ENCODE results near the gene ARRDC4. TPM values are rescaled to one million over a fixed set of nuclear protein-coding genes. Genes with fewer than 3 reads are reported as not detected.
A peak's percentile ranks its signal among the peaks of the same experiment; 100 is the strongest.

Gene ARRDC4
- total and polyA plus RNA-seq, 9 of the 15 experiments (the other 6 are each of a cell fraction or from before 2014, with no cell fraction given) = 4.3 to 16.1 (median 14.4) TPM

DNA sequence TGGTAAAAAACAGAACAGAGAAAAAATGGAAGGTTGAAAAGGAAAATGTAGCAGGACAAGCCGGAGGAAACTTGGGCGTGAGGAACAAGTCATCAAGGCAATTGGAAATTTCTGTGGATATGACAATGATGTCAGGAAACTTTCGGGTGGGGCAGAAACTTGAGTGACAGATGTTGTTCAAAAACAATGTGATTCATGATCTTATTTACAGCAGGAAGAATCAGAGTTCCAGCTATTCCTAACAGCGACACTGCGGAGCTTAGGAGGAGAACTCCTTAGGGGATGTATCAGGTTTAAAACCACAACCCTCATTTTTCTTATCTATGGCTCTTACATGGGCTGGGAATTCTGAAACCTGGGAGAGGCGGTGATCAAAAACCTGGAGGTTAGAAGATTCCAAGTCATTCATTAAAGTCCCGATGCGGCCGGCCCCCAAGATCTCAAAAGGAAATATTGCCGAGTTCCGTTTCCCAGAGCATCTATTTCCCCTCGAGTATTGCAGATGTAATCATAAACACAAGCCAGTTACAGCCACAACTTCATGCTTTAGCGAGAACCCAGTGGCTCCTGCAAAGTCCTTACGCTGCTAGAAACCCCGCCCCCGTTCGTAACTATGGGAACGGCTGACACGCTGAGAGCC lies 659 bp upstream of the ARRDC4 start:
- peaks cover 43% of the 10 kb centered on the region for H3K79me2 ChIP-seq (ENCODE audit: control insufficient read depth, insufficient read depth, low read length)
- peak overlapping the region; percentile 77 for H3K4me2 ChIP-seq (ENCODE audit: insufficient read depth, low read length)
- H3K9me3 ChIP-seq (replicated peaks; ENCODE audit: control insufficient read depth, insufficient read depth, low read depth, low read length) = no peaks in the 10 kb centered on the region
- POLR2A ChIA-PET = interaction anchor here (1.0 to 1.5 kb wide), 3 partner anchors 10 to 21 kb away, joined by 4 read pairs; no protein-coding TSS in a partner anchor
- no peaks in the 10 kb centered on the region; the same call in 2 of the 3 replicates for H3K36me3 ChIP-seq (ENCODE audit: control insufficient read depth, insufficient read depth, low read length)
- WGBS (ENCODE audit: insufficient coverage, low coverage, missing lambda C conversion rate) = 5% methylated on average over 19 of the region's 19 CpGs
- H3K9me1 ChIP-seq (ENCODE audit: control insufficient read depth, insufficient read depth, low read length) = no peaks in the 10 kb centered on the region
- DNase-seq (ENCODE audit: extremely low read depth in 1 of 4, low spot score in 3 of 4) = peak in 2 of 4 experiments; percentile 9 to 20
- no peaks in the 10 kb centered on the region for H3K27me3 ChIP-seq (ENCODE audit: control insufficient read depth in 2 of 2, insufficient read depth in 2 of 2, low read length in 2 of 2)
- no peaks in the 10 kb centered on the region; the same call in 1 of the 2 replicates for H4K20me1 ChIP-seq (replicated peaks; ENCODE audit: control insufficient read depth, insufficient read depth, low read length)
- intact Hi-C loops (cut with micrococcal nuclease) (loop anchor here (5.0 kb wide), 2 partner anchors 117 to 1628 kb away; partner anchors contain the start of gene NR2F2), in situ Hi-C loops (cut with MboI) (no loop called here)
- CTCF ChIA-PET (ENCODE audit: low intra/inter-chr PET ratio) = no interaction called here
- no peak for FAIRE-seq
- no peak for ATAC-seq
- BruUV-seq (replicated peaks) = no TSS peak
- peak overlapping the region; percentile 67 for H3K27ac ChIP-seq (ENCODE audit: extremely low read depth, low read depth, low read length)
- peak overlapping the region; percentile 46 for H3K4me3 ChIP-seq
- H3K4me1 ChIP-seq (replicated peaks in 1 of 2; ENCODE audit: control insufficient read depth in 2 of 2, insufficient read depth in 2 of 2, low read length in 2 of 2) = peaks cover 13 to 15% of the 10 kb centered on the region in 2 experiments; a peak in 4 of 5 replicates
- H3K9ac ChIP-seq (ENCODE audit: insufficient read depth in 1 of 2, low read depth in 2 of 2, low read length in 2 of 2) = peak overlapping the region; percentile 3 to 48; a peak in 2 of 4 replicates
- peak overlapping the region; percentile 81 for H2AFZ ChIP-seq (ENCODE audit: low read depth, low read length)
- TF ChIP-seq MAFF (IDR thresholded peaks at IDR 0.05; ENCODE audit: low read length) (peak; percentile 2; the same call in 1 of the 2 replicates), BMI1 (IDR thresholded peaks at IDR 0.05; ENCODE audit: low read length) (peak; percentile 83; the same call in 1 of the 2 replicates), CTBP1 (IDR thresholded peaks at IDR 0.05; ENCODE audit: borderline replicate concordance) (peak; percentile 68), HDAC2 (IDR thresholded peaks at IDR 0.05) (peak; percentile 61), RFX1 (IDR thresholded peaks at IDR 0.05) (peak; percentile 97), XRCC5 (IDR thresholded peaks at IDR 0.05; ENCODE audit: low read depth, low read length) (0 out of 2 replicates have a peak, but pooled peaks have one; percentile 21), THRAP3 (IDR thresholded peaks at IDR 0.05; ENCODE audit: borderline replicate concordance) (0 out of 2 replicates have a peak, but pooled peaks have one; percentile 19), ASH1L (IDR thresholded peaks at IDR 0.05; ENCODE audit: borderline replicate concordance, low read depth, partially characterized antibody) (no peak), ZNF586 (CRISPR knock-in tag; conservative IDR thresholded peaks at IDR 0.05) (no peak), DPF2 (IDR thresholded peaks at IDR 0.05) (peak; percentile 35; the same call in 1 of the 2 replicates), MEIS2 (IDR thresholded peaks at IDR 0.05; ENCODE audit: partially characterized antibody) (peak; percentile 58), SMARCA4 (IDR thresholded peaks at IDR 0.05) (0 out of 2 replicates have a peak, but pooled peaks have one; percentile 56), SMARCE1 (IDR thresholded peaks at IDR 0.05) (0 out of 2 replicates have a peak, but pooled peaks have one; percentile 33), CSDE1 (IDR thresholded peaks at IDR 0.05) (peak in 1 of 2 experiments; percentile 63; a peak in 1 of 4 replicates), RBM39 (optimal IDR thresholded peaks at IDR 0.05; ENCODE audit: low read depth, low read length) (no peak), ARNT (IDR thresholded peaks at IDR 0.05) (no peak), KDM1A (IDR thresholded peaks at IDR 0.05) (peak in 1 of 2 experiments; percentile 27; a peak in 2 of 4 replicates)
- TF ChIP-seq, protein P1, sequence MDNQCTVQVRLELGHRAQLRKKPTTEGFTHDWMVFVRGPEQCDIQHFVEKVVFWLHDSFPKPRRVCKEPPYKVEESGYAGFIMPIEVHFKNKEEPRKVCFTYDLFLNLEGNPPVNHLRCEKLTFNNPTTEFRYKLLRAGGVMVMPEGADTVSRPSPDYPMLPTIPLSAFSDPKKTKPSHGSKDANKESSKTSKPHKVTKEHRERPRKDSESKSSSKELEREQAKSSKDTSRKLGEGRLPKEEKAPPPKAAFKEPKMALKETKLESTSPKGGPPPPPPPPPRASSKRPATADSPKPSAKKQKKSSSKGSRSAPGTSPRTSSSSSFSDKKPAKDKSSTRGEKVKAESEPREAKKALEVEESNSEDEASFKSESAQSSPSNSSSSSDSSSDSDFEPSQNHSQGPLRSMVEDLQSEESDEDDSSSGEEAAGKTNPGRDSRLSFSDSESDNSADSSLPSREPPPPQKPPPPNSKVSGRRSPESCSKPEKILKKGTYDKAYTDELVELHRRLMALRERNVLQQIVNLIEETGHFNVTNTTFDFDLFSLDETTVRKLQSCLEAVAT (IDR thresholded peaks at IDR 0.05) = 0 out of 4 replicates have a peak, but pooled peaks of 1 of the 2 experiments have one; percentile 19
- TF ChIP-seq, protein P2, sequence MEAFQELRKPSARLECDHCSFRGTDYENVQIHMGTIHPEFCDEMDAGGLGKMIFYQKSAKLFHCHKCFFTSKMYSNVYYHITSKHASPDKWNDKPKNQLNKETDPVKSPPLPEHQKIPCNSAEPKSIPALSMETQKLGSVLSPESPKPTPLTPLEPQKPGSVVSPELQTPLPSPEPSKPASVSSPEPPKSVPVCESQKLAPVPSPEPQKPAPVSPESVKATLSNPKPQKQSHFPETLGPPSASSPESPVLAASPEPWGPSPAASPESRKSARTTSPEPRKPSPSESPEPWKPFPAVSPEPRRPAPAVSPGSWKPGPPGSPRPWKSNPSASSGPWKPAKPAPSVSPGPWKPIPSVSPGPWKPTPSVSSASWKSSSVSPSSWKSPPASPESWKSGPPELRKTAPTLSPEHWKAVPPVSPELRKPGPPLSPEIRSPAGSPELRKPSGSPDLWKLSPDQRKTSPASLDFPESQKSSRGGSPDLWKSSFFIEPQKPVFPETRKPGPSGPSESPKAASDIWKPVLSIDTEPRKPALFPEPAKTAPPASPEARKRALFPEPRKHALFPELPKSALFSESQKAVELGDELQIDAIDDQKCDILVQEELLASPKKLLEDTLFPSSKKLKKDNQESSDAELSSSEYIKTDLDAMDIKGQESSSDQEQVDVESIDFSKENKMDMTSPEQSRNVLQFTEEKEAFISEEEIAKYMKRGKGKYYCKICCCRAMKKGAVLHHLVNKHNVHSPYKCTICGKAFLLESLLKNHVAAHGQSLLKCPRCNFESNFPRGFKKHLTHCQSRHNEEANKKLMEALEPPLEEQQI (IDR thresholded peaks at IDR 0.05) = no peak
- TF ChIP-seq, protein P3, sequence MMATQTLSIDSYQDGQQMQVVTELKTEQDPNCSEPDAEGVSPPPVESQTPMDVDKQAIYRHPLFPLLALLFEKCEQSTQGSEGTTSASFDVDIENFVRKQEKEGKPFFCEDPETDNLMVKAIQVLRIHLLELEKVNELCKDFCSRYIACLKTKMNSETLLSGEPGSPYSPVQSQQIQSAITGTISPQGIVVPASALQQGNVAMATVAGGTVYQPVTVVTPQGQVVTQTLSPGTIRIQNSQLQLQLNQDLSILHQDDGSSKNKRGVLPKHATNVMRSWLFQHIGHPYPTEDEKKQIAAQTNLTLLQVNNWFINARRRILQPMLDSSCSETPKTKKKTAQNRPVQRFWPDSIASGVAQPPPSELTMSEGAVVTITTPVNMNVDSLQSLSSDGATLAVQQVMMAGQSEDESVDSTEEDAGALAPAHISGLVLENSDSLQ (IDR thresholded peaks at IDR 0.05) = peak; percentile 85
